ENCODE data around the gene RFX4.

DNA sequence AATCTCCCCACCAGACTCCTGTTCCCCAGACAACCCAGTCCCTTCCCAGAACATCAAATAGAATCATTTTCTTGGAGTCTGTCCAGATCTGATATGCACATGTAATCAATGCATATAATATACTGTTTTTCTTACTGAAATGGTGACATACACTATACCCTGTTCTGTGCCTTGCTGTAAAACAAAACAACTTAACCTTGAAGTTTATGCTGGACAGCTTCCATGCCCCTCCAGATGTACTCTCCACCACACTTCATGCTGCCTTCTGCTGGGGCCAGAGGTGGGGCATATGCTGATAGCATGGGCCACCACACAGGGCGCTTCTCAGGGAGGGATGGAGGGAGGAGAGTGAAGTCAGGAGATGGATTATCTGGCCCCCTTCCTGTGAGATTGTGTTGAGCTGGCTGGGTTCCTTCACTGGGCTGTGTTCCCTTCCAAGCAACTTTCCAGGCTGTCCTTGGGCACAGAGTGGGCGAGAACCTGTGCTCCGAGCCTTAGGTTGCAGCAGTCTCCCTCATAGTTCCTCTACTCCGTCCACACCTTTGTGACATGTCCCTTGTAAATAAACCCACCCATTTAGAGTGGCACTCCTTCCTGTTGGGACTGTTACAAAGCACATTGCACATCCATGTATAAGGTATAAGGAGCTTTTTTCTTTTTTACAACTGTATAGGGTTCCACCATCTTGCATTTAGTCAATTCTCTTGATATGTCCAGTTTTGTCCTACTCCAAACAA is 114.0 kb downstream of the RFX4 start:
- TF ChIP-seq EP300 (IDR thresholded peaks at IDR 0.05; ENCODE audit: low read depth): no peak
- TF ChIP-seq, protein P1, sequence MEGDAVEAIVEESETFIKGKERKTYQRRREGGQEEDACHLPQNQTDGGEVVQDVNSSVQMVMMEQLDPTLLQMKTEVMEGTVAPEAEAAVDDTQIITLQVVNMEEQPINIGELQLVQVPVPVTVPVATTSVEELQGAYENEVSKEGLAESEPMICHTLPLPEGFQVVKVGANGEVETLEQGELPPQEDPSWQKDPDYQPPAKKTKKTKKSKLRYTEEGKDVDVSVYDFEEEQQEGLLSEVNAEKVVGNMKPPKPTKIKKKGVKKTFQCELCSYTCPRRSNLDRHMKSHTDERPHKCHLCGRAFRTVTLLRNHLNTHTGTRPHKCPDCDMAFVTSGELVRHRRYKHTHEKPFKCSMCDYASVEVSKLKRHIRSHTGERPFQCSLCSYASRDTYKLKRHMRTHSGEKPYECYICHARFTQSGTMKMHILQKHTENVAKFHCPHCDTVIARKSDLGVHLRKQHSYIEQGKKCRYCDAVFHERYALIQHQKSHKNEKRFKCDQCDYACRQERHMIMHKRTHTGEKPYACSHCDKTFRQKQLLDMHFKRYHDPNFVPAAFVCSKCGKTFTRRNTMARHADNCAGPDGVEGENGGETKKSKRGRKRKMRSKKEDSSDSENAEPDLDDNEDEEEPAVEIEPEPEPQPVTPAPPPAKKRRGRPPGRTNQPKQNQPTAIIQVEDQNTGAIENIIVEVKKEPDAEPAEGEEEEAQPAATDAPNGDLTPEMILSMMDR (IDR thresholded peaks at IDR 0.05): no peak
